HUES48 (cell line): Measurements from ENCODE around the gene SP140.
"Not testable (repeated sequence)": the region's sequence is repeated elsewhere in the genome, so short reads cannot be mapped to it uniquely, and the experiment has no call there.

Source experiments
- H3K27ac ChIP-seq: one replicate; pipeline ENCODE4 v1.7.0; 2013; ENCODE audit warnings: low read depth, low read length, inconsistent platforms
- H3K27me3 ChIP-seq: 2 replicates; pipeline ENCODE4 v1.6.1; 2013; ENCODE audit warnings: mild to moderate bottlenecking, low read length; ENCODE audit not compliant: control insufficient read depth, insufficient read depth
- H3K36me3 ChIP-seq: 2 replicates; pipeline ENCODE4 v1.6.1; 2013; ENCODE audit warnings: low read length; ENCODE audit not compliant: control insufficient read depth, insufficient read depth
- H3K4me1 ChIP-seq: 2 replicates; pipeline ENCODE4 v1.6.1; 2013; ENCODE audit warnings: mild to moderate bottlenecking, low read length; ENCODE audit not compliant: control insufficient read depth, insufficient read depth
- H3K4me3 ChIP-seq: 2 replicates; pipeline ENCODE4 v1.5.1; 2013; ENCODE audit warnings: mild to moderate bottlenecking, low read depth, low read length
- H3K9ac ChIP-seq: 2 replicates; pipeline ENCODE4 v1.6.1; 2013; ENCODE audit warnings: mild to moderate bottlenecking, low read depth, low read length, moderate library complexity
- H3K9me3 ChIP-seq: 2 replicates; pipeline ENCODE4 v1.6.1; 2013; ENCODE audit warnings: low read length; ENCODE audit not compliant: control insufficient read depth, insufficient read depth

SP140 gene

DNA sequence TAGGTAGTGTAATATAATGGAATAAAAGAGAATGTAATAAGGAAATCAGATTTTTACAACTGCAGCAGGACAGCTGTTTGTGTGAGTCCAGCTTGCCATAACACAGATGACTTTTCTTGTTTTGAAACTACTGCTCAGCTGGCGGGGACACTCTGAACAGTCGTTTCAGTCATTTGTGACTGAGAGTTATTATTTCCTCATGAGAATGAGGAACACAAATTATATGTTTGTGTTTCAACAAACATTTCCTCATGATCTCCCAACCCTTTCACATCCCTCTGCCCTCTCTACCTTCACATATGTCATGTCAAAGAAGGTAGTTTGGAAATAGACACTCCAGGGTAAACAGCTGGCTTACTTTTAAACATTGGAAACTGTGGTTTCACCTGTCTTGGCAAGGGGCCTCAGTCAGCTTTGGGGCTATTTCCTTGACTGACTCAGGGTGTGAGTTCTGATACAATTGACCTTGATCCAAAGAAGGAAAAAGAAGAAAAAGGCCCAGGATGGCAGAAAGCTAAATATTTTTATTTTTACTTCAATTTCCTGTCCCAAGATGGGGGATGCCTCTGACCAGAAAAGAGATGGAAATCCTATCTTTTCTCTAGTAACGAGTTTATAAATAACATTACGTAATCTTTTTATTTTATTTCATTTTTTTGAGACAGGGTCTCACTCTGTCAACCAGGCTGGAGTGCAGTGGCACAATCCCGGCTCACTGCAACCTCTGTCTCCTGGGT is 102.0 kb downstream of the SP140 start:
- Histone ChIP-seq H3K9ac (no peak overlapping the region), H3K4me1 (no peaks in the 10 kb centered on the region), H3K4me3 (no peak overlapping the region), H3K27ac (no peak overlapping the region), H3K9me3 (peaks cover 15% of the 10 kb centered on the region), H3K36me3 (no peaks in the 10 kb centered on the region), H3K27me3 (no peaks in the 10 kb centered on the region)

DNA sequence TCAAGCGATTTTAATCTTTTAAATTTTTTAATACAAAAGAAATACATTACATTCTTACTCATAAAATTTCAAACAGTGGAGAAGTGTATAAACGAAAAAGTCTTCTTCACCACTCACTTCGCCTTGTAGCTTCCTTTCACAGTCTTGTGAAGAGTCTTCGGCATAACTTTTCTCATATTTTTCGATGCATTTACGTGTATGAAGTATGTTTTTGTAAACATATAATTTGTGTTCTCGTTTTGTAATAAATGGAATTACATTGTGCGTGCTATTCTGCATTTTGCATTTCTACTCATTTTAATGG is 102.6 kb downstream of the SP140 start:
- Histone ChIP-seq H3K4me3 (no peak overlapping the region), H3K4me1 (no peaks in the 10 kb centered on the region), H3K9ac (no peak overlapping the region)

DNA sequence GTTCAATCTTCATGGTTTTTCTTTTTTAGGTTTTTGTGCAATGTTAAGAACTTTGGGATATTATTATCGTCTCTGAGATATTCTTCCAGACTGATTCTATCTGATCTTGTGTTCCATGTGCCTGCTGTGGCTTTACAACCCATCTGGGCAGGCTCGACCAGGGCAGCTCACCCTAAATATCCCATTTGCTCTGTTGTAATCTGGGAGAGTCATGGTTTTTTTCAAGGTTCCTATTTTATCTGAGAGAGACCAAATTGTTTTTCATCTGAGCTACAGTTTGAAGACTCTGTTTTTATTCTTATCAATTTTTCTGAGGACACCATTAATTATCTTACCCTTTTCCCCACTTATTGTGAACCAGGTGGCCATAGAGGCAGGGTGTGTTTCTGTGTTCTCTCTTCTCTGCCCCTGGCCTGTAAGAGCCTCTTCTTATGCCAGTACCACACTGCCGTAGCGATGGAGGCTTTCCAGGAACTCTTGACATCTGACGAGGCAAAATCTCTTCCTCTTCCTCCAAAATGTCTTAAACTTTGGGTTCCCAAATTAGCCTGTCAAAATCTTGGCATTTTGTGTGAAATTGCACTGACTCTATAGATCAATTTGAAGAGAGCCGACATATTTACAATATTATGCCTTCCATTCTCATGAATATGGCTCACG is 104.5 kb downstream of the SP140 start:
- Histone ChIP-seq H3K9me3 (no peaks in the 10 kb centered on the region), H3K36me3 (no peaks in the 10 kb centered on the region), H3K9ac (no peak overlapping the region), H3K27ac (no peak overlapping the region), H3K27me3 (no peaks in the 10 kb centered on the region), H3K4me3 (no peak overlapping the region), H3K4me1 (no peaks in the 10 kb centered on the region)

More for the DNA sequence above, 102.6 kb downstream of the SP140 start:
- H3K27me3 ChIP-seq: no peaks in the 10 kb centered on the region
- H3K36me3 ChIP-seq: no peaks in the 10 kb centered on the region
- H3K9me3 ChIP-seq: peaks cover 10% of the 10 kb centered on the region
- no peak overlapping the region for H3K27ac ChIP-seq

DNA sequence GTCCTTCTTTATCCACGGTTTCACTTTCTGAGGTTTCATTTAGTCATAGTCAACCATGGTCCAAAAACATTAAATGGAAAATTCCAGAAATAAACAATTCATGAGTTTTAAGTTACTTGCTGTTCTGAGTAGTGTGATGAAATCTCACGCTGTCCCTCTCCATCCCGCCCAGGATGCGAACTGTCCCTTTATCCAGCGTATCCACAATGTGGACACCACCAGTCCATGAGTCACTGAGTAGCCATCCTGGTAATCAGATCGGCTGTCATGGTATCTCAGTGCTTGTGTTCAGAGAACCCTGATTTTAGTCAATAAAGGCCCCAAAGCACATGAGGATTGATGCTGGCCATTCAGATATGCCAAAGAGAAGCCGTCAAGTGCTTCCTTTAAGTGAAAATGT is 105.2 kb downstream of the SP140 start:
- Histone ChIP-seq H3K4me3 (no peak overlapping the region), H3K4me1 (no peaks in the 10 kb centered on the region), H3K9ac (no peak overlapping the region), H3K9me3 (no peaks in the 10 kb centered on the region), H3K27me3 (no peaks in the 10 kb centered on the region), H3K27ac (no peak overlapping the region), H3K36me3 (no peaks in the 10 kb centered on the region)

DNA sequence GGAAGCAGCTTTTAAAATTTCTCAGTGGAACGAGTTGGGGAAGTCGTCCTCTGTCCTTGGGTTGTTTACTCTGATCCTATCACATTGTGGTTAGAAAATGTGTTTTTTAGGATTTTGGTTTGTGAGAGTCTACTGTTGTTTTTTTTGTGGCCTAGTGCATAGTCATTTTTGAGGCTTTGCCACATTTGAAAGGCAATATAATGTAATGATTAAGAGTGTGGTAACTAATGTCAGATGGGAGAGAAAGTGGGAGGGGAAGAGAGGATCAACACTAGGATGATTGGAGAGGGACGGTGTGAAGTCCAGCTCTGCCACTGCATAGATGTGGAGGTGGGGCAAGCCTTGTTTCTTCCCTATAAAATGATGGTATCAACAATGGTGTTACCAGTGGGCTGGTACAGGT is 109.9 kb downstream of the SP140 start:
- H3K36me3 ChIP-seq: no peaks in the 10 kb centered on the region
- no peaks in the 10 kb centered on the region for H3K9me3 ChIP-seq
- H3K4me3 ChIP-seq: no peak overlapping the region
- H3K27ac ChIP-seq: no peak overlapping the region
- H3K9ac ChIP-seq: no peak overlapping the region
- H3K27me3 ChIP-seq: no peaks in the 10 kb centered on the region
- no peaks in the 10 kb centered on the region for H3K4me1 ChIP-seq

DNA sequence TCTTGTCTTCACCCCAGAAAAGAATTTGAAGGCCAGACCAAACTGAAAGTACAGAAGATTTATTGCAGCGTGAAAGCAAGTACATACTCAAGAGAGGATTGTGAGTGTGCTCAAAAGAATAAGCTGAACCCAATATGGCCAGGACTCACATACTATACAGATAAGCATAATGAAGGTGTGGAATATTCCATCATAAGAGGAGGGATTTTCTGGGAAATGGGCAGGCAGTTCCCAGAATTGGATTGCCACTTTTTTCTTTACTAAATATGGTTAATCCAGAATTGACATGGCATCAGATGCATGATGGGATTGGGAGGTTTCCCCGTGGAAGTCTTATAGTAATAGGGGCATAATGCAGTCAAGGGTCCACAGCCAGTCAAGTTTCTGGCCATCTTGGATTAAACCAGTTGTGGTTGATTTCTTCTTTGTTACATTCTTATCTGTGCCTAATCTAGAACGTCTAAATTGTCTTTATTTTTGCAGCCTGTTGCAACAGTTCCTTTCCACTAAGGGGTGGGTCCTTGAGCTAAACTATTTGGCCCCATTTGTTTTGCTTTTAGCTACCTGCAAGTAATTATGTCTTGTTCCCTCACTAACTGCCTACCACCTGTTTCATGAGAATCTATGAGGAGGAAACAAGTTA is 110.4 kb downstream of the SP140 start:
- Histone ChIP-seq H3K36me3 (no peaks in the 10 kb centered on the region), H3K4me1 (no peaks in the 10 kb centered on the region), H3K27me3 (no peaks in the 10 kb centered on the region), H3K27ac (no peak overlapping the region), H3K9ac (no peak overlapping the region), H3K9me3 (no peaks in the 10 kb centered on the region), H3K4me3 (no peak overlapping the region)

DNA sequence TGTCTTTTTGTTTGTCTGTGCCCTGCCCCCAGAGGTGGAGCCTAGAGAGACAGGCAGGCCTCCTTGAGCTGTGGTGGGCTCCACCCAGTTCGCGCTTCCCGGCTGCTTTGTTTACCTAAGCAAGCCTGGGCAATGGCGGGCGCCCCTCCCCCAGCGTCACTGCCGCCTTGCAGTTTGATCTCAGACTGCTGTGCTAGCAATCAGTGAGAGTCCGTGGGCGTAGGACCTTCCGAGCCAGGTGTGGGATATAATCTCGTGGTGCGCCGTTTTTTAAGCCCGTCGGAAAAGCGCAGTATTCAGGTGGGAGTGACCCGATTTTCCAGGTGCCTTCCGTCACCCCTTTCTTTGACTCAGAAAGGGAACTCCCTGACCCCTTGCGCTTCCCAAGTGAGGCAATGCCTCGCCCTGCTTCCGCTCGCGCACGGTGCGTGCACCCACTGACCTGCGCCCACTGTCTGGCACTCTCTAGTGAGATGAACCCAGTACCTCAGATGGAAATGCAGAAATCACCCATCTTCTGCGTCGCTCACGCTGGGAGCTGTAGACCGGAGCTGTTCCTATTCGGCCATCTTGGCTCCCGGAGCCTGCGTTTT is 116.5 kb downstream of the SP140 start:
- H3K4me1 ChIP-seq, H3K36me3 ChIP-seq, H3K9ac ChIP-seq, H3K27ac ChIP-seq, H3K9me3 ChIP-seq, H3K27me3 ChIP-seq: not testable (repeated sequence)
- H3K4me3 ChIP-seq: peak overlapping the region; percentile 42; the same call in 1 of the 2 replicates

DNA sequence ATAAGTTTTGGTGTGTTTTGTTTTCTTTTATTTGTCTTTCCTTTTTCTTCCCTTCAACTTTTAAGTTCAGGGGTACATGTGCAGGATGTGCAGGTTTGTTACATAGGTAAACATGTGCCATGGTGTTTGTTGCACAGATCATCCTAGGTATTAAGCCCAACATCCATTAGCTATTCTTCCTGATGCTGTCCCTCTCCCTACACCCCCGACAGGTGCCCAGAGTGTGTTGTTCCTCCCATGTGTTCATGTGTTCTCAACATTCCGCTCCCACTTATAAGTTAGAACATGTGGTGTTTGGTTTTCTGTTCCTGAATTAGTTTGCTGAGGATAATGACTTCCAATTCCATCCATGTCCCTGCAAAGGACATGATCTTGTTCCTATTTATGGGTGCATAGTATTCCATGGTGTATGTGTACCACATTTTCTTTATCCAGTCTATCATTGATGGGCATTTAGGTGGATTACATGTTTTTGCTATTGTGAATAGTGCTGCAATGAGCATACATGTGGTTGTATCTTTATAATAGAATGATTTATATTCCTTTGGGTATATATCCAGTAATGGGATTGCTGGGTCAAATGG is 117.6 kb downstream of the SP140 start:
- not testable (repeated sequence) for H3K27me3 ChIP-seq, H3K9me3 ChIP-seq, H3K27ac ChIP-seq, H3K4me1 ChIP-seq, H3K36me3 ChIP-seq, H3K9ac ChIP-seq
- H3K4me3 ChIP-seq: peak overlapping the region; percentile 42; the same call in 1 of the 2 replicates

DNA sequence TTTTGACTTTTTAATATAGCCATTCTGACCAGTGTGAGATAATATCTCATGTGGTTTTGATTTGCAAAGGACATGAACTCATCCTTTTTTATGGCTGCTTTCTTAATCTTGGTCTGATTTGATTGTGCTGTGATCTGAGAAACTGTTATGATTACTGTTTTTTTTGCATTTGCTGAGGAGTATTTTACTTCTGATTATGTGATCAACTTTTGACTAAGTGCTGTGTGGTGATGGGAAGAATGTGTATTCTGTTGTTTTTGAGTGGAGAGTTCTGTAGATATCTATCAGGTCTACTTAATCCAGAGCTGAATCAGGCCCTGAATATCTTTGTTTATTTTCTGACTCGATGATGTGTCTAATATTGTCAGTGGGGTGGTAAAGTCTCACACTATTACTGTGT is 118.2 kb downstream of the SP140 start:
- Histone ChIP-seq H3K27ac (no peak overlapping the region), H3K4me3 (no peak overlapping the region), H3K27me3 (no peaks in the 10 kb centered on the region), H3K9me3 (no peaks in the 10 kb centered on the region), H3K4me1 (no peaks in the 10 kb centered on the region), H3K9ac (no peak overlapping the region), H3K36me3 (no peaks in the 10 kb centered on the region)

DNA sequence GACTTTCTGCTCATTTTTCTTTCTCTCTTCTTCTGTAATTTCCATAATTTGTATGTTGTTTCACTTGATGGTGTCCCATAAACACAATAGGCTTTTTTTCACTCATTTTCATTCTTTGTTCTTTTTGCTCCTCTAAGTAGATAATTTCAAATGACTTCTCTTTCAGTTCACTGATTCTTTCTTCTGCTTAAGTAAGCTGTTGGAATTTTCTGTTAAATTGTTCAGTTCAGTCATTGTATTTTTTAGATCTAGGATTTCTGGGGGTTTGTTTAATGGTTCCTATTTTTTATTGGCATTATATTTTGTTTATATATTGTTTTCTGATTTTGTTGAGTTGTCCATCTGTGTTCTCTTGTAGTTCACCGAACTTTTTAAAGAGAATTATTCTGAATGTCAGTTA is 120.9 kb downstream of the SP140 start:
- H3K9ac ChIP-seq: no peak overlapping the region
- H3K36me3 ChIP-seq: no peaks in the 10 kb centered on the region
- H3K4me1 ChIP-seq: no peaks in the 10 kb centered on the region
- H3K27ac ChIP-seq: no peak overlapping the region
- no peaks in the 10 kb centered on the region for H3K27me3 ChIP-seq
- H3K9me3 ChIP-seq: no peaks in the 10 kb centered on the region
- no peak overlapping the region for H3K4me3 ChIP-seq
